KMS-11 (cell line): ENCODE measurements around the gene RPS6KA5.
"Not testable (repeated sequence)": the region's sequence is repeated elsewhere in the genome, so short reads cannot be mapped to it uniquely, and the experiment has no call there.

Experiments used
- H2AFZ ChIP-seq: fragments of 200-600 bp; sonication (generic); 2 replicates; pipeline ENCODE4 v1.6.1; 2016; ENCODE audit warnings: antibody characterized with exemption, mixed run types, low read depth
- H3K27ac ChIP-seq: fragments of 200-600 bp; sonication (generic); 2 replicates; pipeline ENCODE4 v1.6.1; 2016; ENCODE audit warnings: mild to moderate bottlenecking, mixed run types
- H3K27me3 ChIP-seq: fragments of 200-600 bp; sonication (generic); 2 replicates; pipeline ENCODE4 v1.6.1; 2017; ENCODE audit warnings: mild to moderate bottlenecking, low read depth, mixed run types, moderate library complexity; ENCODE audit not compliant: insufficient read depth
- H3K36me3 ChIP-seq: fragments of 200-600 bp; sonication (generic); 2 replicates; pipeline ENCODE4 v1.6.1; 2017; ENCODE audit warnings: mild to moderate bottlenecking, mixed run types; ENCODE audit not compliant: insufficient read depth
- H3K4me1 ChIP-seq: fragments of 200-600 bp; sonication (generic); 2 replicates; pipeline ENCODE4 v1.6.1; 2016; ENCODE audit warnings: mild to moderate bottlenecking, low read depth, mixed run types; ENCODE audit not compliant: poor library complexity, severe bottlenecking
- H3K4me2 ChIP-seq: fragments of 200-600 bp; sonication (generic); 2 replicates; pipeline ENCODE4 v1.7.0; 2016; ENCODE audit warnings: mild to moderate bottlenecking, mixed run types
- H3K4me3 ChIP-seq: fragments of 200-600 bp; sonication (generic); IDR thresholded peaks from 2 replicates; pipeline ENCODE4 v1.6.1; 2017; ENCODE audit warnings: low read depth, low read length, mixed read lengths; ENCODE audit not compliant: insufficient read depth
- H3K79me2 ChIP-seq: fragments of 200-600 bp; sonication (generic); 2 replicates; pipeline ENCODE4 v1.6.1; 2016; ENCODE audit warnings: low read depth, mixed run types; ENCODE audit not compliant: insufficient read depth
- H3K9ac ChIP-seq: fragments of 200-600 bp; sonication (generic); 2 replicates; pipeline ENCODE4 v1.6.1; 2016; ENCODE audit warnings: mild to moderate bottlenecking, mixed run types
- H4K20me1 ChIP-seq: fragments of 200-600 bp; sonication (generic); 2 replicates; pipeline ENCODE4 v1.6.1; 2016; ENCODE audit warnings: mild to moderate bottlenecking, mixed run types; ENCODE audit not compliant: insufficient read depth
- CTCF ChIP-seq: fragments of 200-600 bp; sonication (generic); conservative IDR thresholded peaks from 2 replicates; pipeline ENCODE4 v1.6.1; 2017; ENCODE audit warnings: low read depth, mild to moderate bottlenecking, antibody characterized with exemption, low read length, moderate library complexity, mixed read lengths

RPS6KA5 gene

GRCh38 chr14:90839889-90840266, 220.6 kb downstream of the RPS6KA5 start:
- Histone ChIP-seq H3K27ac (no peak overlapping the region), H4K20me1 (no peaks in the 10 kb centered on the region), H3K4me2 (no peak overlapping the region), H3K36me3 (no peaks in the 10 kb centered on the region), H3K27me3 (no peaks in the 10 kb centered on the region), H3K79me2 (no peaks in the 10 kb centered on the region), H2AFZ (no peak overlapping the region), H3K9ac (no peak overlapping the region), H3K4me1 (no peaks in the 10 kb centered on the region), H3K4me3 (no peak overlapping the region)
- TF ChIP-seq CTCF = no peak

GRCh38 chr14:90839024-90839888, 221.2 kb downstream of the RPS6KA5 start:
- no peaks in the 10 kb centered on the region for H3K4me1 ChIP-seq
- H4K20me1 ChIP-seq = no peaks in the 10 kb centered on the region
- no peak overlapping the region for H3K4me3 ChIP-seq
- H3K36me3 ChIP-seq = no peaks in the 10 kb centered on the region
- H2AFZ ChIP-seq = no peak overlapping the region
- no peak overlapping the region for H3K27ac ChIP-seq
- H3K9ac ChIP-seq = no peak overlapping the region
- no peak for TF ChIP-seq CTCF
- no peaks in the 10 kb centered on the region for H3K27me3 ChIP-seq
- H3K4me2 ChIP-seq = no peak overlapping the region
- no peaks in the 10 kb centered on the region for H3K79me2 ChIP-seq

GRCh38 chr14:90838531-90838930, 221.9 kb downstream of the RPS6KA5 start:
- not testable (repeated sequence) for H3K27ac ChIP-seq, H2AFZ ChIP-seq, H3K36me3 ChIP-seq, H3K27me3 ChIP-seq, H3K79me2 ChIP-seq, H3K4me3 ChIP-seq, H3K9ac ChIP-seq, H3K4me1 ChIP-seq, H4K20me1 ChIP-seq, H3K4me2 ChIP-seq

- Histone ChIP-seq H3K36me3 (no peaks in the 10 kb centered on the region), H3K4me1 (no peaks in the 10 kb centered on the region), H3K4me3 (no peak overlapping the region), H3K27ac (no peak overlapping the region), H3K79me2 (no peaks in the 10 kb centered on the region), H3K4me2 (no peak overlapping the region), H3K9ac (no peak overlapping the region), H2AFZ (no peak overlapping the region), H4K20me1 (no peaks in the 10 kb centered on the region), H3K27me3 (no peaks in the 10 kb centered on the region)
- no peak for TF ChIP-seq CTCF
Observed at GRCh38 chr14:90837355-90837754, 223.1 kb downstream of the RPS6KA5 start.

- H3K27me3 ChIP-seq = no peaks in the 10 kb centered on the region
- H3K4me3 ChIP-seq = no peak overlapping the region
- H4K20me1 ChIP-seq = no peaks in the 10 kb centered on the region
- no peak overlapping the region for H3K4me2 ChIP-seq
- no peak overlapping the region for H3K9ac ChIP-seq
- TF ChIP-seq CTCF = no peak
- H2AFZ ChIP-seq = no peak overlapping the region
- no peaks in the 10 kb centered on the region for H3K79me2 ChIP-seq
- no peak overlapping the region for H3K27ac ChIP-seq
- no peaks in the 10 kb centered on the region for H3K36me3 ChIP-seq
- no peaks in the 10 kb centered on the region for H3K4me1 ChIP-seq
Observed at GRCh38 chr14:90836692-90837063, 223.8 kb downstream of the RPS6KA5 start.
